NCI-H2196 (cell line): ENCODE data around the gene NEDD4.
"Not testable (repeated sequence)": the region's sequence is repeated elsewhere in the genome, so short reads cannot be mapped to it uniquely, and the experiment has no call there.

Experiments used
- DNase-seq: peaks from one replicate; lab custom pipeline; 2025; ENCODE audit not compliant: unreplicated experiment; lab: John Stamatoyannopoulos, UW

The NEDD4 gene

DNA sequence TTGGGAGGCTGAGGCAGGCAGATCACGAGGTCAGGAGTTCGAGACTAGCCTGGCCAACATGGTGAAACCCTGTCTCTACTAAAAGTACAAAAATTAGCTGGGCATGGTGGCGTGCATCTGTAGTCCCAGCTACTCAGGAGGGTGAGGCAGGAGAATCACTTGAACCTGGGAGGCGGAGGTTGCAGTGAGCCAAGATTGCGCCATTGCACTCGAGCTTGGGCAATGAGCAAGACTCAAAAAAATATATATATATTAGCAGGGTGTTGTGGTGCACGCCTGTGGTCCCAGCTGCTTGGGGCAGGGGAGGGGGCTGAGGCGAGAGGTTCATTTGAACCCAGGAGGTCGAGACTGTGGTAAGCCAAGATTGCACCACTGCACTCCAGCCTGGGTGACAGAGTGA is 207.8 kb downstream of the NEDD4 start:
- DNase-seq: not testable (repeated sequence)

DNA sequence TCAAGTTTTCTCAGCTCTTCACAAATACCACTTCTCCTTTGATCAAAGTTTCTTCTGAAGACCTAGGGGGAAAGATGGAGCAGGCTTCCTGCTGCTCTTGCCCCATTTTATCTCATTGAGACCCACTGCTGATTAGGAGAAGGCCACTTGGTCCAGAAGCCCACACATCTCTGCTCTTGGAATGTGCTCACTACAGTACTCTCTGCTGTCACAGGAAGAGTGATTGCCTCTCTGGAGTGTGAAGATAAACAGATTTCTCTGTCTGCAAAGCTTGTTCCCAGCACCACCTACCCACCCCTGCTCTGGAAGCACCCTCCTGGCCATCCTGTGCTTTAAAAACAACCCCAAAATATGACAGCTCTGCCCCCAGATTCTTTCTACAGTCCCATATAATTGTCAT is 209.1 kb downstream of the NEDD4 start:
- DNase-seq: no peak

DNA sequence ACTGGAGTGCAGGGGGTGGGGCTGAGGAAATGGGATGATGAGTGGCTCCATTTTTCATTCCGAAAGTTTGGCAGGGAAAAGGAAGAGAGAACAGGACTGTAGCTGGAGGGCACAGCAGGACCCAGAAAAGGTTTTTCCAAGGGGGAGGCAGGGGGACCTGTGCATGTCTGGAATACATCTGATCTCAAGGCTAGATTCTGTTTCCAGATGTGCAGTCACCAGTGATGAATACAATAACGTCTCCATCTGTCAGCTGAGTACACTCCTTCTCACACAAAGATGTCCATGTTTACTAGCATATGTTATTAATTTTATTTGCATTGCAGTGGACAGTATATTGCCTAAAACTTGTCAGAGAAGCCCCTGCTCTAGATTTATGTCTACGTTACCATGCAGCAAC is 210.5 kb downstream of the NEDD4 start:
- DNase-seq: no peak

DNA sequence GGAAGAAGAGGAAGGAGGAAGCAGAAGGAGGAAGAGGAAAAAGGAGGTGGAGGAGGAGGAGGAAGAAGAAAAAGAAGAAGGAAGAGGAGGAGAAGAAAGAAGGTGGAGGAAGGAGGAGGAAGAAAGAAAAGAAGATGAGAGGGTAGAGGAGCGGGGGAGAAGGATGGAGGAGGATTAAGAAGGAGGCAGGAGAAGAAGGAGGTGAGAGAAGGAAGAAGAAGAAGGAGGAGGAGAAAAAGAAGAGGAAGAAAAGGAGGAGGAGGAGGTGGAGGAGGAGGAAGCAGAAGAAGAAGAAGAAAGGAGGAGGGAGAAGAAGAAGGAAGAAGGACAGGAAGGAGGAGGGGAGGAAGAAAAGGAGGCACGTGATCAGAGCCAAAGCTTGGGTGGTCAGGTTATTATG is 213.1 kb downstream of the NEDD4 start:
- DNase-seq: no peak

- DNase-seq: no peak
Observed at GRCh38 chr15:55778932-55779331, 214.5 kb downstream of the NEDD4 start.
